Renal cortical epithelial cell (primary cell): ENCODE results near the gene EME1. TPM values are rescaled to one million over a fixed set of nuclear protein-coding genes. Genes with fewer than 3 reads are reported as not detected.
"Not testable (repeated sequence)": the region's sequence is repeated elsewhere in the genome, so short reads cannot be mapped to it uniquely, and the experiment has no call there.

ENCODE experiments used
- DNase-seq: peaks from one replicate; pipeline ENCODE4 v3.0.0-alpha.2; 2011; ENCODE audit warnings: low read depth
- total RNA-seq: library from RNA; depleted of rRNA; stranded (reverse); fragments of >200 nt; gene quantifications from 2 replicates; pipeline ENCODE4 v1.2.3, GENCODE V29; 2014

The EME1 gene
- total RNA-seq, 1 donor from 2014 or later = 0.55 TPM

DNA sequence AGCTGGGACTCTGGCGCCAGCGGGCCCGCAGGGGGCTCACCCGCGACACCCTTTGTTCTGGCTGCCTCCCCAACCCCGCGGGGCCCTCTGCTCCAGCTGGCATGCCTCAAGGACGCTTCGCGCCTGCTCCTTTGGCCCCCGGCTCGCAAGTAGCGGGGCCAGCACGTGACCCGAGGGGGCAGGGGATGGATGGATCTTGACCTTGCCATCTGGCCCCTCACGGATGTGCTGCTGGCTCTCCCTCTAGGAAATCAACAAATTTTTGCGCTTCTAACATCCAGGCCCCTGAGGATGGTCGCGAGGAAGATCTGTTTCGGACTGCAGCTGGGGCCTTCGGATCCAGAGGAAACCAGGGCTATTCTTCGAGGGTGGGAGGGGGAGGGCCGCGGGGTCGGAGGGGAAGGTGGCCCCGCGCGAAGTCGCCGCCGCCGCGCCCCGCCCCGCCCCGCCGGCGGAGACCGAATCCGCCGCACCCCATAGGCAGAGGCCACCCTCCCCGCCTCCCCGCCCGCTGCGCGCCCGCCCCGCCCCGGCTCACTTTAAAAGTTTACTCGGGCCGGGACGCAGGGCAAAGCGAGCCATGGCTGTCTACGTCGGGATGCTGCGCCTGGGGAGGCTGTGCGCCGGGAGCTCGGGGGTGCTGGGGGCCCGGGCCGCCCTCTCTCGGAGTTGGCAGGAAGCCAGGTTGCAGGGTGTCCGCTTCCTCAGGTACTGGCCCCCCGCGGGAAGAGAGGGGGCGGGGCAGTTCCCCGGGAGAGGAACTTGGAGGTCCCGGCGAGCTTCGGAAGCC, 52.8 kb downstream of the EME1 start, which contains the start of gene ACSF2:
ACSF2 (plus strand) TSS at position 537 of the 790 bp plus-strand sequence; CDS start at position 581, 44 bp downstream.
- no peak for DNase-seq

DNA sequence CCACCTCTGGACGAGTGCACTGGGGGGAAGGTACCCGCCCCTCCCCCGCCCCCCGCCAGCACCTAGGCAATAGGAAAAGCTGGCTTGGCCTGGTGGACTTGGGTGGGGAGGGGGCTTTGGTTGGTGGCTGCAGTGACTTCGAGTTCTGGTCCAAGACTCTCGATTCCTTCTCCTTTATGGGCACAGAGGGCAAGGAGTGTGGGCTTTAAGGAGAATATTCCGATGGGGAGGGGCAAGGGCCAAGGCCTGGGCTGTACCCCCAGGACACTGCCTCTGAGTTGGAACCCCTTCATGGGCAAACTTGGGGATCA, 53.4 kb downstream of the EME1 start:
- no peak for DNase-seq

DNA sequence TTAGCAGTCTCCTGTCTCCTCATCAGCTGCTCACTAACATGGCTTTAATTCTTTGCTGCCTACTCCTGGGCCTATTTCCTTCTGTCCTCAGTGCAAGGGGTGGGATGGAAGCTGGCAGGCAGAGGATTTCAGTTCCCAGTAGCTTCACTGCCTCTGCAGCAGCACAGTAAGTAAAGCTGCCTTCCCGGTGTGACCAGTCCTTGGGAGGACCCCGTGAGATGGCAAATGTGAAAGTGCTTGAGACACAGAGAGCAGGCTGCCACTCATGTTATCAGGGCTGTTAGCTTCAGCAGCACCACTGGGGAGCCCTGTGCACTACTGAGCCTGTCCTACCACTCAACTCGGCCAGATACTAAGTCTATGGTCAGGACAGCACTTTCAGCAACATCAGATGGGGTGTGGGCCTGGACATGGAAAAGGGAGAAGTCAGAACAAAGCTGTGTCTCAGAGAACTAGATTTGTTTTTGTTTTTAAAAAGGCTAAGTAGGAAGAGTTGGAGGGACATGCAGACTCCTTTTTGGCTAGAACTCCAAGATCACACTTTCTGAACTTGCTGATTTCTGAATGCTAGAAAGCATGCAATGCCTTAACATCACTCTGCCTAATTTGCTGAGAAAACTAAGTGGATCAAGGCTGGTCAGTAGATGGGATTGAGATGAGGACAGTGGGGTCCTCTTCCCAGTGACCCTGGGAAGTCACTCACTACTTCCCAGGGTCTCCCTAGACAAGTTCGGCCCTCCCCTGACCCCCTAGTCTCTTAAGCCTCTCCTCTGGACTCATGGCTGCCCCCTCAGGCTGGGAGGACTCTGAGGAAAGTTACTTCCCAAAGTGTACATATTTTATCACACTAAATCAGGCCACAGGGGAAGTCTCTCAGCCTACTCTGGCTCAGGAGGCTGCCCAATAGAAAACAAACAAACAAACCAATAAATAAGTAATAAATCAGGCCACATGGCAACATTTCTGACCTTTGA, 54.1 kb downstream of the EME1 start:
- peak; percentile 37 for DNase-seq

- not testable (repeated sequence) for DNase-seq
Observed at GRCh38 chr17:50428126-50428525, 55.1 kb downstream of the EME1 start.

GRCh38 chr17:50428831-50429424, 55.9 kb downstream of the EME1 start:
- peak; percentile 73 for DNase-seq

GRCh38 chr17:50429793-50430192, 56.8 kb downstream of the EME1 start:
- DNase-seq = no peak

Other genes starting within 250 kb of the EME1 start
- 1.2 and 2.3 TPM in 2 replicates for gene SAMD14, start 243.1 kb upstream of the EME1 start, total RNA-seq
- gene PPP1R9B, start 222.6 kb upstream of the EME1 start, total RNA-seq = 15.8 and 39.9 TPM in 2 replicates
- not detected in 2 replicates for gene SGCA, start 207.2 kb upstream of the EME1 start, total RNA-seq
- 65.6 and 141 TPM in 2 replicates for gene COL1A1, start 171.6 kb upstream of the EME1 start, total RNA-seq
- gene TMEM92, start 98.8 kb upstream of the EME1 start, total RNA-seq = 0.87 and 2.3 TPM in 2 replicates
- 42.3 and 61.5 TPM in 2 replicates for gene XYLT2, start 27.1 kb upstream of the EME1 start, total RNA-seq
- gene MRPL27, start within 50 bp of the EME1 start, total RNA-seq = 41.8 and 69.3 TPM in 2 replicates
- 141 and 219 TPM in 2 replicates for gene LRRC59, start 24.3 kb downstream of the EME1 start, total RNA-seq
- gene ACSF2, start 53.0 kb downstream of the EME1 start, total RNA-seq = 32.5 and 44.5 TPM in 2 replicates
- gene CHAD, start 95.7 kb downstream of the EME1 start, total RNA-seq = not detected in 2 replicates
- gene RSAD1, start 105.6 kb downstream of the EME1 start, total RNA-seq = 9.2 and 14.6 TPM in 2 replicates
- 0.30 TPM in 1 of 2 replicates, not detected in the other for gene MYCBPAP, start 135.2 kb downstream of the EME1 start, total RNA-seq
- 0.17 and 0.99 TPM in 2 replicates for gene EPN3, start 159.5 kb downstream of the EME1 start, total RNA-seq
- gene SPATA20, start 173.9 kb downstream of the EME1 start, total RNA-seq = 59.3 and 62.7 TPM in 2 replicates
- gene CACNA1G, start 187.5 kb downstream of the EME1 start, total RNA-seq = 0.10 TPM in 1 of 2 replicates, not detected in the other